OCI-LY3 (cell line): ENCODE measurements around the gene TM9SF3.

Experiments used
- EZH2phosphoT487 ChIP-seq: fragments of 200-600 bp; shearing (Covaris generic); IDR thresholded peaks from 2 replicates; pipeline ENCODE4 v1.6.1; 2018; ENCODE audit warnings: antibody characterized with exemption, mixed run types, low read depth
- TF ChIP-seq, protein P1 (sequence below): fragments of 200-600, 300-600 bp; sonication (generic); IDR thresholded peaks from 2 replicates; pipeline ENCODE4 v1.5.1; 2014; ENCODE audit warnings: antibody characterized with exemption, low read length, low read depth

DNA sequence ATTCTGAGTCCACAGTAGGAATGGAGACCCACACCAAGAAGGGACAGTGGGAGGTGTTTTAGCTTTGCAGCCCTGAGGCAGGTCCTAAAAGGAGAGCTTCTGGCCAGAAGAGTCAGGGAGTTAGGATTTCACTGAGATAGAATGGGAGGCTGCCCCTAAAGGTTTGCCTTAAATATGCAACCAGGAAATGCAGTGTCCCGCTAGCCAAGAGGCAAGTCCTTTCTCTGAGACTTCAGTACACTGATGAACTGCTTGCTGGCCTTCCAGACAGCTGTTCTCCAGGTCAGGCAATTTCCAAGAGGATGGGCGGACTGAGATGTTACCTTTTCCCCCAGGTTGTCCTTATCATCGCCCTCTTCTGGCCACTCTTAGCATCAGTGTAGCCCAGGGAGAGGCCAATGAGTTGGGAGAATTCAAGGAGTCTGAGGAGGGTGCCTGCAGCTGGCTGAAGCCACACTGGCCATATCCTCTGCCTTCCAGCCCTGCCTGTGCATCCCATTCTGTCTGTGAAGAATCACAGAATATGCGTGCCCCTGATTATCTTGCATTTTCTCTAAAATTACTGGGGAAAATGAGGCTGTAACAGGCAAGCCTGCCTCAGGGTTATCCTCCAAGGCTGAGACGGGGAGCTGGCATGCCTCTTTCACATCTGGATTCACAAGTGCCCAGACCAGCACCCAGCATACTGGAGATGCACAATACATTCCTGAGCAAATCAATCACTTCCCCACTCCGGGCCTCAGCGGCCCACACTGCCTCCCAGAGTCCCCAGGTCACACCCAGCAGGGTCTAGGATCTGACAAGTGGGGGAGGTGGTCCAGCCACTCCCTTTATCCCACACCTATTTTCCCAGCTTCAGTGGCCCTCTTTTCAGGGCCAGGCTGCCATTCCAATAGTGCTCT, 75.5 kb downstream of the TM9SF3 start:
- TF ChIP-seq, protein P1, sequence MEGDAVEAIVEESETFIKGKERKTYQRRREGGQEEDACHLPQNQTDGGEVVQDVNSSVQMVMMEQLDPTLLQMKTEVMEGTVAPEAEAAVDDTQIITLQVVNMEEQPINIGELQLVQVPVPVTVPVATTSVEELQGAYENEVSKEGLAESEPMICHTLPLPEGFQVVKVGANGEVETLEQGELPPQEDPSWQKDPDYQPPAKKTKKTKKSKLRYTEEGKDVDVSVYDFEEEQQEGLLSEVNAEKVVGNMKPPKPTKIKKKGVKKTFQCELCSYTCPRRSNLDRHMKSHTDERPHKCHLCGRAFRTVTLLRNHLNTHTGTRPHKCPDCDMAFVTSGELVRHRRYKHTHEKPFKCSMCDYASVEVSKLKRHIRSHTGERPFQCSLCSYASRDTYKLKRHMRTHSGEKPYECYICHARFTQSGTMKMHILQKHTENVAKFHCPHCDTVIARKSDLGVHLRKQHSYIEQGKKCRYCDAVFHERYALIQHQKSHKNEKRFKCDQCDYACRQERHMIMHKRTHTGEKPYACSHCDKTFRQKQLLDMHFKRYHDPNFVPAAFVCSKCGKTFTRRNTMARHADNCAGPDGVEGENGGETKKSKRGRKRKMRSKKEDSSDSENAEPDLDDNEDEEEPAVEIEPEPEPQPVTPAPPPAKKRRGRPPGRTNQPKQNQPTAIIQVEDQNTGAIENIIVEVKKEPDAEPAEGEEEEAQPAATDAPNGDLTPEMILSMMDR, result peak; percentile 69
- TF ChIP-seq EZH2phosphoT487, result no peak
